Neural progenitor cell (in vitro differentiated cells): Measurements from ENCODE around the gene GAS6. TPM values are rescaled to one million over a fixed set of nuclear protein-coding genes. Genes with fewer than 3 reads are reported as not detected.

Source experiments
- DNase-seq: peaks from one replicate; pipeline ENCODE4 v3.0.0-alpha.2; 2016; ENCODE audit warnings: low spot score
- H2AFZ ChIP-seq: fragments of 200-600 bp; sonication (generic); replicated peaks from 2 replicates; pipeline ENCODE4 v1.6.1; 2016; ENCODE audit warnings: antibody characterized with exemption
- H3F3A ChIP-seq: fragments of 200-600 bp; sonication (generic); 2 replicates; pipeline ENCODE4 v1.6.1; 2016; ENCODE audit warnings: antibody characterized with exemption, low read depth
- H3K27ac ChIP-seq: fragments of 200-600 bp; sonication (generic); 2 replicates; pipeline ENCODE4 v1.5.1; 2016; ENCODE audit warnings: mild to moderate bottlenecking
- H3K27me3 ChIP-seq: fragments of 200-600 bp; sonication (generic); 2 replicates; pipeline ENCODE4 v1.6.1; 2016; ENCODE audit warnings: mild to moderate bottlenecking, moderate library complexity
- H3K36me3 ChIP-seq: fragments of 200-600 bp; sonication (generic); 2 replicates; pipeline ENCODE4 v1.5.1; 2016
- H3K4me1 ChIP-seq: fragments of 200-600 bp; sonication (generic); 2 replicates; pipeline ENCODE4 v1.6.1; 2016; ENCODE audit warnings: mixed run types
- H3K4me2 ChIP-seq: fragments of 200-600 bp; sonication (generic); 2 replicates; pipeline ENCODE4 v1.6.1; 2016
- H3K4me3 ChIP-seq: fragments of 200-600 bp; sonication (generic); 2 replicates; pipeline ENCODE4 v1.5.1; 2016
- H3K79me2 ChIP-seq: fragments of 200-600 bp; sonication (generic); 2 replicates; pipeline ENCODE4 v1.6.1; 2016; ENCODE audit warnings: low read depth
- H3K9ac ChIP-seq: fragments of 200-600 bp; sonication (generic); 2 replicates; pipeline ENCODE4 v1.6.1; 2016
- H3K9me3 ChIP-seq: fragments of 200-600 bp; sonication (generic); 2 replicates; pipeline ENCODE4 v1.5.1; 2016; ENCODE audit warnings: low read depth
- H4K20me1 ChIP-seq: fragments of 200-600 bp; sonication (generic); 2 replicates; pipeline ENCODE4 v1.6.1; 2016; ENCODE audit warnings: low read depth
- H3K27ac Mint-ChIP-seq: 3 replicates; pipeline ENCODE4 v1.8.0; 2021; ENCODE audit warnings: mixed read lengths
- H3K27me3 Mint-ChIP-seq: 2 replicates; pipeline ENCODE4 v1.8.0; 2022; ENCODE audit warnings: low read depth, mild to moderate bottlenecking, inconsistent platforms, moderate library complexity, mixed read lengths; ENCODE audit not compliant: insufficient read depth
- H3K36me3 Mint-ChIP-seq: 3 replicates; pipeline ENCODE4 v1.8.0; 2021; ENCODE audit warnings: mixed read lengths
- H3K4me1 Mint-ChIP-seq: 3 replicates; pipeline ENCODE4 v1.8.0; 2021; ENCODE audit warnings: mixed read lengths
- H3K4me3 Mint-ChIP-seq: 3 replicates; pipeline ENCODE4 v1.8.0; 2021; ENCODE audit warnings: mild to moderate bottlenecking, moderate library complexity, mixed read lengths
- H3K9me3 Mint-ChIP-seq: 3 replicates; pipeline ENCODE4 v1.8.0; 2020; ENCODE audit warnings: mixed read lengths
- CTCF ChIP-seq: fragments of 200-600 bp; sonication (generic); IDR thresholded peaks from 2 replicates; pipeline ENCODE4 v1.5.1; 2017; ENCODE audit warnings: antibody characterized with exemption, mild to moderate bottlenecking
- EZH2 ChIP-seq: fragments of 200-600 bp; sonication (generic); IDR thresholded peaks from 2 replicates; pipeline ENCODE4 v1.6.1; 2017; ENCODE audit warnings: antibody characterized with exemption, mild to moderate bottlenecking, moderate library complexity
- EZH2phosphoT487 ChIP-seq: fragments of 200-600 bp; sonication (generic); IDR thresholded peaks from 2 replicates; pipeline ENCODE4 v1.6.1; 2017; ENCODE audit warnings: antibody characterized with exemption
- total RNA-seq: library from RNA; depleted of rRNA; stranded (reverse); fragments of >200 nt; gene quantifications from 2 replicates; pipeline ENCODE4 v1.2.3, GENCODE V29; 2015; ENCODE audit warnings: low replicate concordance

Gene GAS6
- total RNA-seq, 1 donor from 2014 or later = 12.8 TPM

- no peak overlapping the region for H2AFZ ChIP-seq
- no peak for DNase-seq
- H3K4me1 ChIP-seq = peaks cover 11% of the 10 kb centered on the region
- no peaks in the 10 kb centered on the region for H3K36me3 Mint-ChIP-seq
- H3K4me3 ChIP-seq = no peak overlapping the region
- H3K4me3 Mint-ChIP-seq = no peak overlapping the region
- no peak overlapping the region for H3K9ac ChIP-seq
- H4K20me1 ChIP-seq = no peaks in the 10 kb centered on the region
- TF ChIP-seq EZH2 (no peak), CTCF (no peak), EZH2phosphoT487 (no peak)
- peaks cover 65% of the 10 kb centered on the region for H3K4me1 Mint-ChIP-seq
- no peak overlapping the region for H3K27ac Mint-ChIP-seq
- peaks cover 11% of the 10 kb centered on the region for H3K27me3 Mint-ChIP-seq
- H3K79me2 ChIP-seq = no peaks in the 10 kb centered on the region
- H3K4me2 ChIP-seq = no peak overlapping the region
- H3K27me3 ChIP-seq = no peaks in the 10 kb centered on the region
- H3F3A ChIP-seq = no peaks in the 10 kb centered on the region
- no peaks in the 10 kb centered on the region for H3K9me3 ChIP-seq
- H3K27ac ChIP-seq = no peak overlapping the region
- H3K9me3 Mint-ChIP-seq = peaks cover 2% of the 10 kb centered on the region
- no peaks in the 10 kb centered on the region for H3K36me3 ChIP-seq
These were observed 19.5 kb upstream of the GAS6 start for GRCh38 chr13:113883314-113883811.

GRCh38 chr13:113882716-113883115 lies 18.8 kb upstream of the GAS6 start:
- TF ChIP-seq EZH2 = no peak
- no peak overlapping the region for H3K4me2 ChIP-seq
- H3K9ac ChIP-seq = no peak overlapping the region
- H3K4me3 Mint-ChIP-seq = peak overlapping the region; percentile 64
- no peak for DNase-seq
- no peak overlapping the region for H2AFZ ChIP-seq
- H3K27me3 ChIP-seq = no peaks in the 10 kb centered on the region
- no peaks in the 10 kb centered on the region for H3F3A ChIP-seq
- no peak overlapping the region for H3K4me3 ChIP-seq
- H3K9me3 Mint-ChIP-seq = peaks cover 2% of the 10 kb centered on the region
- H3K36me3 Mint-ChIP-seq = no peaks in the 10 kb centered on the region
- no peaks in the 10 kb centered on the region for H3K9me3 ChIP-seq
- peaks cover 11% of the 10 kb centered on the region for H3K4me1 ChIP-seq
- H3K79me2 ChIP-seq = no peaks in the 10 kb centered on the region
- H3K27ac ChIP-seq = no peak overlapping the region
- no peaks in the 10 kb centered on the region for H4K20me1 ChIP-seq
- H3K27me3 Mint-ChIP-seq = peaks cover 13% of the 10 kb centered on the region
- H3K27ac Mint-ChIP-seq = no peak overlapping the region
- no peaks in the 10 kb centered on the region for H3K36me3 ChIP-seq
- peaks cover 67% of the 10 kb centered on the region for H3K4me1 Mint-ChIP-seq

- Mint-ChIP-seq H3K9me3 (peaks cover 2% of the 10 kb centered on the region), H3K4me3 (no peak overlapping the region), H3K27ac (peak overlapping the region; percentile 37), H3K4me1 (peaks cover 66% of the 10 kb centered on the region), H3K36me3 (no peaks in the 10 kb centered on the region), H3K27me3 (peaks cover 10% of the 10 kb centered on the region)
- DNase-seq = no peak
- Histone ChIP-seq H3K9ac (no peak overlapping the region), H3K4me3 (no peak overlapping the region), H3K36me3 (no peaks in the 10 kb centered on the region), H3F3A (no peaks in the 10 kb centered on the region), H3K4me1 (peaks cover 11% of the 10 kb centered on the region), H3K27ac (no peak overlapping the region), H3K27me3 (no peaks in the 10 kb centered on the region), H4K20me1 (no peaks in the 10 kb centered on the region), H3K79me2 (no peaks in the 10 kb centered on the region), H3K9me3 (no peaks in the 10 kb centered on the region), H2AFZ (no peak overlapping the region), H3K4me2 (no peak overlapping the region)
- TF ChIP-seq CTCF (no peak), EZH2phosphoT487 (no peak), EZH2 (no peak)
These were observed 18.4 kb upstream of the GAS6 start for GRCh38 chr13:113882267-113882630.

- Histone ChIP-seq H3K27me3 (no peaks in the 10 kb centered on the region), H3K4me1 (peaks cover 11% of the 10 kb centered on the region), H3F3A (no peaks in the 10 kb centered on the region), H3K36me3 (no peaks in the 10 kb centered on the region), H3K27ac (no peak overlapping the region), H3K4me3 (no peak overlapping the region), H3K9ac (no peak overlapping the region), H3K79me2 (no peaks in the 10 kb centered on the region), H4K20me1 (no peaks in the 10 kb centered on the region), H3K9me3 (no peaks in the 10 kb centered on the region), H2AFZ (no peak overlapping the region), H3K4me2 (no peak overlapping the region)
- Mint-ChIP-seq H3K36me3 (no peaks in the 10 kb centered on the region), H3K27ac (peak overlapping the region; percentile 37), H3K9me3 (peaks cover 2% of the 10 kb centered on the region), H3K27me3 (peaks cover 11% of the 10 kb centered on the region), H3K4me1 (peaks cover 69% of the 10 kb centered on the region), H3K4me3 (no peak overlapping the region)
- no peak for TF ChIP-seq EZH2phosphoT487
- no peak for TF ChIP-seq CTCF
- DNase-seq = no peak
These were observed 17.9 kb upstream of the GAS6 start for GRCh38 chr13:113881614-113882266.
